Nephron (organoid): ENCODE results near the gene SNX17.
"Not testable (repeated sequence)": the region's sequence is repeated elsewhere in the genome, so short reads cannot be mapped to it uniquely, and the experiment has no call there.

Source experiments
- H3K27ac Mint-ChIP-seq, 3 experiments: 2 replicates each; pipeline ENCODE4 v1.8.0; 2020; ENCODE audit warnings: mixed read lengths in 3 of 3, mild to moderate bottlenecking in 2 of 3, moderate library complexity in 1 of 3
- H3K27me3 Mint-ChIP-seq: 2 replicates; pipeline ENCODE4 v1.8.0; 2021; ENCODE audit warnings: low read depth, mild to moderate bottlenecking, moderate library complexity, mixed read lengths
- H3K36me3 Mint-ChIP-seq: 2 replicates; pipeline ENCODE4 v1.8.0; 2020; ENCODE audit warnings: low read depth, mixed read lengths
- H3K4me1 Mint-ChIP-seq: 2 replicates; pipeline ENCODE4 v1.8.0; 2020; ENCODE audit warnings: mixed read lengths
- H3K4me3 Mint-ChIP-seq, 3 experiments: 2 replicates each; pipeline ENCODE4 v1.8.0; 2020; ENCODE audit warnings: mild to moderate bottlenecking in 3 of 3, mixed read lengths in 3 of 3, moderate library complexity in 2 of 3
- H3K9me3 Mint-ChIP-seq: 2 replicates; pipeline ENCODE4 v1.8.0; 2020; ENCODE audit warnings: mixed read lengths
- TF ChIP-seq, protein P1 (sequence below), 3 experiments: fragments of 200-600 bp; sonication (generic); IDR thresholded peaks; one replicate each; pipeline ENCODE4 v1.5.0; 2021; ENCODE audit warnings: antibody characterized with exemption in 3 of 3; ENCODE audit not compliant: unreplicated experiment in 3 of 3

Gene SNX17

DNA sequence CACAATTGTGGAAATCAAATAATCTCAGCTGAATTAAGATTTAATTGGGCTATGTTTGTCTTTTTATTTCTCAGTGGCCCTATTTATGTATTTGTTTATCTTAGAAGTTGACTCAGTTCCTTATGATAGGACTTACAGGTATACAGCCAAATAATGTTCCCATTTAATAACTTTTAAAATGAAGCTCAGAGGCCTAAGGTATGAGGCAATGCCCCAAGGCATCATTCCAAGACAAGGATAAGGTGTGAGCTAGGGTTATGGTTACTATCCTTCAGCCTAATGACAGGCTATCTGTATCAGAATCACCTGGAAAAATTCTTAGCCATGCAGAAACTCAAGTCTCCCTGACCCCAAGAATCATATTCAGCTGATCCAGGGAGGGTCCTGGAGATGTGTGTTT lies 50.6 kb downstream of the SNX17 start:
- Mint-ChIP-seq H3K9me3 (no peaks in the 10 kb centered on the region), H3K4me1 (no peaks in the 10 kb centered on the region), H3K36me3 (no peaks in the 10 kb centered on the region)

DNA sequence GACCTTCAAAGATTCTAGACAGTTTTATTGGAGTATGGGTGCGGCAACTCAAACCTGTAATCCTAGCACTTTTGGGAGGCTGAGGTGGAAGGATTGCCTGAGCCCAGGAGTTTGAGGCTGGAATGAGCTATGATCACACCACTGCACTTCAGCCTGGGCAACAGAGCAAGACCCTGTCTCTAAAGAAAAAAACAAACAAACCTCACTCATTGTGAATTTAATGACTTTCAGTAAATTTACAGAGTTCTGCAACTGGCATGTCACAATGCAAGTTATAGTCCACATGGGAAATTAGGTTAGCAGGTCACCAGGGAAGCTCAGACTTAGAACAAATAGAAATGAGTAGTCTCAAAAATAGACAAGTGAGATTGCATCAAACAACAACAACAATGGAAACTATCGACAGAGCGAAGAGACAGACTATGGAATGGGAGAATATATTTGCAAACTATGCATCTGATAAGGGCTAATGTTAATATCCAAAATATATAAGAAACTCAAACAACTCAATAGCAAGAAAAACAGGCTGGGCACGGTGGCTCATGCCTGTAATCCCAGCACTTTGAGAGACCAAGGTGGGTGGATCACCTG lies 51.3 kb downstream of the SNX17 start:
- no peaks in the 10 kb centered on the region for H3K4me1 Mint-ChIP-seq

More for the DNA sequence above, 50.6 kb downstream of the SNX17 start:
- Mint-ChIP-seq H3K4me3 (no peak overlapping the region), H3K27ac (no peak overlapping the region), H3K27me3 (peaks cover 3% of the 10 kb centered on the region)
- TF ChIP-seq, protein P1, sequence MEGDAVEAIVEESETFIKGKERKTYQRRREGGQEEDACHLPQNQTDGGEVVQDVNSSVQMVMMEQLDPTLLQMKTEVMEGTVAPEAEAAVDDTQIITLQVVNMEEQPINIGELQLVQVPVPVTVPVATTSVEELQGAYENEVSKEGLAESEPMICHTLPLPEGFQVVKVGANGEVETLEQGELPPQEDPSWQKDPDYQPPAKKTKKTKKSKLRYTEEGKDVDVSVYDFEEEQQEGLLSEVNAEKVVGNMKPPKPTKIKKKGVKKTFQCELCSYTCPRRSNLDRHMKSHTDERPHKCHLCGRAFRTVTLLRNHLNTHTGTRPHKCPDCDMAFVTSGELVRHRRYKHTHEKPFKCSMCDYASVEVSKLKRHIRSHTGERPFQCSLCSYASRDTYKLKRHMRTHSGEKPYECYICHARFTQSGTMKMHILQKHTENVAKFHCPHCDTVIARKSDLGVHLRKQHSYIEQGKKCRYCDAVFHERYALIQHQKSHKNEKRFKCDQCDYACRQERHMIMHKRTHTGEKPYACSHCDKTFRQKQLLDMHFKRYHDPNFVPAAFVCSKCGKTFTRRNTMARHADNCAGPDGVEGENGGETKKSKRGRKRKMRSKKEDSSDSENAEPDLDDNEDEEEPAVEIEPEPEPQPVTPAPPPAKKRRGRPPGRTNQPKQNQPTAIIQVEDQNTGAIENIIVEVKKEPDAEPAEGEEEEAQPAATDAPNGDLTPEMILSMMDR (IDR thresholded peaks at IDR 0.05; ENCODE audit: unreplicated experiment in 3 of 3), result no peak

DNA sequence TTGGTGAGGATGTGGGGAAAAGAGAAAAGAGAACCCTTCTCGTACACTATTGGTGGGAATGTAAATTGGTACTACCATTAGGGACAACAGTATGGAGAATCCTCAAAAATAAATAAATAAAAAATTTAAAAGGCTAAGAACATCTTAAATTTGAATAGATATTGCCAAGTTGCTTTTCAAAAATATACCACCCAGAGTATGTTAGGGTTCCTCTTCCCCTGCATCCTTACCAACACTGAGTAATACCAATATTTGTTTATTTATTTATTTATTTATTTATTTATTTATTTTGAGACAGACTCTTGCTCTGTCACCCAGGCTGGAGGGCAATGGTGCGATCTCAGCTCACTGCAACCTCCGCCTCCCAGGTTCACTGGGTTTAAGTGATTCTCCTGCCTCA lies 52.5 kb downstream of the SNX17 start:
- no peaks in the 10 kb centered on the region for H3K9me3 Mint-ChIP-seq

More for the DNA sequence above, 51.3 kb downstream of the SNX17 start:
- Mint-ChIP-seq H3K4me3 (no peak overlapping the region), H3K27me3 (peaks cover 3% of the 10 kb centered on the region), H3K36me3 (no peaks in the 10 kb centered on the region), H3K27ac (no peak overlapping the region), H3K9me3 (no peaks in the 10 kb centered on the region)
- TF ChIP-seq, protein P1 (IDR thresholded peaks at IDR 0.05; ENCODE audit: unreplicated experiment in 3 of 3), result no peak

DNA sequence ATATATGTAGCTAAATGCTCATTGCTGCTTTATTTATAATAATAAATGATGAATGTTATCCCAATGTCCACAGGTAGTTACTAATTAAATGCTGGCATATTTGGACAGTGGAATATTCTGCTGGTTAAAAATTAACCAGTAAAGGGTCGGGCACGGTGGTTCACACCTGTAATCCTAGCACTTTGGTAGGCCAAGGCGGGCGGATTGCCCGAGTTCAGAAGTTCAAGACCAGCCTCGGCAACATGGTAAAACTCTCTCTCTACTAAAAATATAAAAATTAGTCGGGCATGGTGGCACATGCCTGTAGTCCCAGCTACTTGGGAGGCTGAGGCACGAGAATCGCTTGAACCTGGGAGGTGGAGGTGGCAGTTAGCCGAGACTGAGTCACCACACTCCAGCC lies 54.6 kb downstream of the SNX17 start:
- H3K27ac Mint-ChIP-seq, result not testable (repeated sequence)
- peaks cover 17% of the 10 kb centered on the region for H3K4me1 Mint-ChIP-seq

More for the DNA sequence above, 52.5 kb downstream of the SNX17 start:
- Mint-ChIP-seq H3K27ac (no peak overlapping the region), H3K36me3 (no peaks in the 10 kb centered on the region), H3K27me3 (no peaks in the 10 kb centered on the region), H3K4me3 (no peak overlapping the region), H3K4me1 (peaks cover 5% of the 10 kb centered on the region)
- TF ChIP-seq, protein P1 (IDR thresholded peaks at IDR 0.05; ENCODE audit: unreplicated experiment in 3 of 3), result no peak

More for the DNA sequence above, 54.6 kb downstream of the SNX17 start:
- H3K9me3 Mint-ChIP-seq, H3K27me3 Mint-ChIP-seq, H3K36me3 Mint-ChIP-seq, H3K4me3 Mint-ChIP-seq: not testable (repeated sequence)
